ENCODE data around the gene NSRP1. TPM values are rescaled to one million over a fixed set of nuclear protein-coding genes. Genes with fewer than 3 reads are reported as not detected.

NSRP1 gene
- total and polyA plus RNA-seq, 2 donors (not counting 3 experiments of a cell fraction or from before 2014, with no cell fraction given): 11.2 to 29.1 TPM

DNA sequence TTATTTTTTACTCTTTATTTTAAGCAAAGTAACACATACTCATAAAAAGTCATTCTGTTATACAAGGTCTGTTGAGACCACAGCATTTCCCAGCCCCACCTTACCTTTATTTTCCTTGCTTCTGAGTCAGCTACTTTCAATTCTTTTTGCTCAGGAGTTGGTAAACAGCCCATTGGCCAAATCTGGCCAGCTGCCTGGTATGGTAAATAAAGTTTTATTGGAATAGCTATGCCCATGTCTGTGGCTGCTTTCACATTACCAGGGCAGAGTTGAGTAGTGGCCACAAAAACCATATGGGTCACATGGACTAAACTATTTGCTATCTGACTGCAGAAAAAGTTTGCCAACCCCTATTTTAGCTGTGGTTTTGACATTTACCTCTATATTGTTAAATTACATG is 3.4 kb upstream of the NSRP1 start:
- no TSS peak for BruUV-seq (replicated peaks)
- H3K4me2 ChIP-seq (ENCODE audit: insufficient read depth, low read length): no peak overlapping the region
- H3K4me1 ChIP-seq (ENCODE audit: control insufficient read depth, extremely low read depth, insufficient read depth, low read length): peaks cover 7% of the 10 kb centered on the region
- no peak overlapping the region for H3K9ac ChIP-seq (replicated peaks; ENCODE audit: extremely low read depth, insufficient read depth, low read length)
- ChIA-PET POLR2A (no interaction called here), CTCF (interaction anchor here (1.4 to 3.9 kb wide), 4 partner anchors 8 to 165 kb away, joined by 7 to 36 read pairs (median 8); no protein-coding TSS in a partner anchor)
- no peak overlapping the region for H3K27ac ChIP-seq (ENCODE audit: insufficient read depth, low read depth, low read length)
- DNase-seq (ENCODE audit: low read depth, low spot score) (no peak), FAIRE-seq (no peak)
- H3K36me3 ChIP-seq (ENCODE audit: control insufficient read depth in 2 of 2, extremely low read depth in 1 of 2, insufficient read depth in 2 of 2, low read length in 2 of 2): no peaks in the 10 kb centered on the region
- no peaks in the 10 kb centered on the region for H4K20me1 ChIP-seq (replicated peaks; ENCODE audit: control insufficient read depth, extremely low read depth, insufficient read depth, low read length)
- intact Hi-C loops (cut with micrococcal nuclease) (loop anchor here (10.0 kb wide), 1 partner anchor 602 kb away; no protein-coding TSS in a partner anchor), dilution Hi-C loops (cut with MboI; ENCODE audit: extremely low pct_ligation_motif_present, low sequenced_read_pairs) (no loop called here)
- no peaks in the 10 kb centered on the region for H3K9me1 ChIP-seq (replicated peaks; ENCODE audit: control insufficient read depth, extremely low read depth, insufficient read depth, low read length)
- H3K27me3 ChIP-seq (ENCODE audit: control insufficient read depth in 2 of 2, insufficient read depth in 2 of 2, low read length in 2 of 2): no peaks in the 10 kb centered on the region
- H2AFZ ChIP-seq (ENCODE audit: low read depth, low read length): no peak overlapping the region
- TF ChIP-seq, protein P1, sequence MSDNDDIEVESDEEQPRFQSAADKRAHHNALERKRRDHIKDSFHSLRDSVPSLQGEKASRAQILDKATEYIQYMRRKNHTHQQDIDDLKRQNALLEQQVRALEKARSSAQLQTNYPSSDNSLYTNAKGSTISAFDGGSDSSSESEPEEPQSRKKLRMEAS (IDR thresholded peaks at IDR 0.05; ENCODE audit: insufficient read depth, insufficient read length): no peak
- TF ChIP-seq, protein P2, sequence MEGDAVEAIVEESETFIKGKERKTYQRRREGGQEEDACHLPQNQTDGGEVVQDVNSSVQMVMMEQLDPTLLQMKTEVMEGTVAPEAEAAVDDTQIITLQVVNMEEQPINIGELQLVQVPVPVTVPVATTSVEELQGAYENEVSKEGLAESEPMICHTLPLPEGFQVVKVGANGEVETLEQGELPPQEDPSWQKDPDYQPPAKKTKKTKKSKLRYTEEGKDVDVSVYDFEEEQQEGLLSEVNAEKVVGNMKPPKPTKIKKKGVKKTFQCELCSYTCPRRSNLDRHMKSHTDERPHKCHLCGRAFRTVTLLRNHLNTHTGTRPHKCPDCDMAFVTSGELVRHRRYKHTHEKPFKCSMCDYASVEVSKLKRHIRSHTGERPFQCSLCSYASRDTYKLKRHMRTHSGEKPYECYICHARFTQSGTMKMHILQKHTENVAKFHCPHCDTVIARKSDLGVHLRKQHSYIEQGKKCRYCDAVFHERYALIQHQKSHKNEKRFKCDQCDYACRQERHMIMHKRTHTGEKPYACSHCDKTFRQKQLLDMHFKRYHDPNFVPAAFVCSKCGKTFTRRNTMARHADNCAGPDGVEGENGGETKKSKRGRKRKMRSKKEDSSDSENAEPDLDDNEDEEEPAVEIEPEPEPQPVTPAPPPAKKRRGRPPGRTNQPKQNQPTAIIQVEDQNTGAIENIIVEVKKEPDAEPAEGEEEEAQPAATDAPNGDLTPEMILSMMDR (IDR thresholded peaks at IDR 0.05; ENCODE audit: extremely low read depth in 1 of 2, insufficient read depth in 1 of 2, low read depth in 1 of 2, low read length in 2 of 2): no peak
- no peak for TF ChIP-seq EZH2 (IDR thresholded peaks at IDR 0.05; ENCODE audit: borderline replicate concordance, low read depth, low read length, severe bottlenecking)
- TF ChIP-seq JUN (IDR thresholded peaks at IDR 0.05; ENCODE audit: borderline replicate concordance, insufficient read depth, insufficient read length, low read depth): no peak
- no peak for TF ChIP-seq GATA2 (IDR thresholded peaks at IDR 0.05; ENCODE audit: insufficient read depth, insufficient read length, low read depth, low read length)
- no peak for TF ChIP-seq FOS (IDR thresholded peaks at IDR 0.05; ENCODE audit: borderline replicate concordance, insufficient read depth, low read length)
- TF ChIP-seq MYC (IDR thresholded peaks at IDR 0.05; ENCODE audit: low read depth, low read length): no peak
- no peak for TF ChIP-seq POLR2A (IDR thresholded peaks at IDR 0.05; ENCODE audit: low read depth, low read length)
- no peak for TF ChIP-seq POLR2AphosphoS5 (IDR thresholded peaks at IDR 0.05; ENCODE audit: insufficient read depth, low read depth, low read length)
- peaks cover 15% of the 10 kb centered on the region for H3K79me2 ChIP-seq (ENCODE audit: control insufficient read depth, insufficient read depth, low read length)
- no peaks in the 10 kb centered on the region for H3K9me3 ChIP-seq (replicated peaks; ENCODE audit: control insufficient read depth, insufficient read depth, low read length)
- no peak overlapping the region for H3K4me3 ChIP-seq (replicated peaks in 1 of 3; ENCODE audit: insufficient read depth in 1 of 3, low read depth in 1 of 3, low read length in 3 of 3)

Data from endothelial cell of umbilical vein (primary cell).